Fibroblast of gingiva (primary cell): ENCODE data around the gene PDGFB.
A peak's percentile ranks its signal among the peaks of the same experiment; 100 is the strongest.

ENCODE experiments used
- DNase-seq: peaks from one replicate; pipeline ENCODE4 v3.0.0-alpha.2; 2011; ENCODE audit warnings: low read depth

The PDGFB gene

DNA sequence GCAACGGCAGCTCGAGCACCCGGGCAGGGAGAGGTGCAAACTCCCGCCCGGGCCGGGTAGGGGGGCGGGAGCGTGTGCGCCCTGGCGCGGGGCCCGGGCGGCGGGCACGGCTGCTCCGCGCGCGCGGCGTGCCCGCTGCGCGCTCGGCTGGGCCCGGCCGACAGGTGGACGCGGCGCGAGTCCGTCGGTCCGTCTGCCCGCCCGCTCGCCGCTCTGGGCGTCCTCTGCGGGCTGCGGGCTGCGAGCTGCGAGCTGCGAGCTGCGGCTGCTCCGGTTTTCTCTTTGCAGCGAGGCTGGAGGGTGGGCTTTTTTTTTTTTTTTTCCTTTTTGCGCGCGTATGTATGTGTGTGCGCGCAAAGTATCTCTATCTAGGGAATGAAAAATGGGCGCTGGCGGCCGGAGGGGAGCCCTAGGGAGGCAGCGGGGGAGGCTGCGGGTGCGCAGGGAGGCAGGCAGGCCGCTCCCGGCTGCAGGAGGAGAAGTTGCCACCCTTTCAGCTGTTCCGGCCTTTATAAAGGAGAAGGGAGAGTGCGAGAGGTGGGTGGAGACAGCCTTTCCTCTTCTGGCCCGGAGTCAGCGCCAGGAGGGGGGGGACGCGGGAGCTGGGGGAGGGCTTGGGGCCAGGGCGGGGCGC lies at the start of gene PDGFB:
PDGFB (minus strand) TSS at position 487 of the 634 bp plus-strand sequence. CDS start 1,019 bp downstream, outside the sequence.
- DNase-seq = no peak

GRCh38 chr22:39293766-39294368 lies 49.1 kb upstream of the PDGFB start:
- DNase-seq = no peak

DNA sequence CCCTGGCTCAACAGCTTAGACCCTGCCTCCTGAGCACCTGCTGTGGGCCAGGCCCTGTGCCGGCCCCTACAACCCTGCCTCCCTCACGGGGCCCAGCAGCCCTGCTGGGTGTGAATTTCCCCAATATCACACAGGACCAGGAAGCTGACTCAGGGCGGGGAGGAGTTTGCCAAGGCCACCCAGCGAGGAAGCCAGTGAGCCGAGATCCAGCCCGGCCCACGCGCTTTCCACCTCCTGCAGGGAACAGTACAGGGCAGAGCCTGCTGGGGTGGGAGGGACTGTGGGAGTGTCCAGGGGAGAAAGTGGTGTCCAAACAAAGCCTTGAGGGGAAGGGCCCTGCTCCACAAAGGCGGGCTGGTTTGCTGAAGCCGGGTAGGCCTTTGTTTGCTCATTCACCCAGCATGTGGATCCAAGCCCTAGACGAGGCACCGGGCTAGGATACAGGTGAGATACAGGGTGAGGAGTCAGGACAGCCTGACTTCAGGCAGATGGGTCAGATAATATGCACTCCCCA lies 47.8 kb upstream of the PDGFB start:
- peak; percentile 82 for DNase-seq

GRCh38 chr22:39292031-39292462 lies 47.3 kb upstream of the PDGFB start:
- DNase-seq = no peak

DNA sequence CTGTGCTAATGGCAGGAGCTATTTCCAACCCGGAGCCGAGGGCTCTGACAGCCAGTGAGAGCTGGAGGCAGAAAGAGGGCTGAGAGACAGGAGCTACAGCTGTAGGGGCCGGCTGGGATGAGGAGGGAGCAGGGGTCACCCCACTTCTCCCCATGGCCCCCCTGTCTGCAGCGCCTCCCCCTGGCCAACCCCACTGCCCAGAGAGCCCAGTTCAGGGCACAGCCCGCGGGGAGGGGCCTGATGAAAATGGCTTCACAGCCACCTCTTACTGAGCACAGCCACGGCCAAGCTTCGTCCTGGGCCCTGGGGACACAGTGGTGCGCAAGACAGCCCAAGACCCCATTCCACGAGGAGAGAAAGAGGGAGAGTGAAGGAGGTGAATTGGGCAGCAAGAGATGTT lies 46.7 kb upstream of the PDGFB start:
- no peak for DNase-seq

- DNase-seq = no peak
Measured at GRCh38 chr22:39290724-39291161, 46.0 kb upstream of the PDGFB start.

DNA sequence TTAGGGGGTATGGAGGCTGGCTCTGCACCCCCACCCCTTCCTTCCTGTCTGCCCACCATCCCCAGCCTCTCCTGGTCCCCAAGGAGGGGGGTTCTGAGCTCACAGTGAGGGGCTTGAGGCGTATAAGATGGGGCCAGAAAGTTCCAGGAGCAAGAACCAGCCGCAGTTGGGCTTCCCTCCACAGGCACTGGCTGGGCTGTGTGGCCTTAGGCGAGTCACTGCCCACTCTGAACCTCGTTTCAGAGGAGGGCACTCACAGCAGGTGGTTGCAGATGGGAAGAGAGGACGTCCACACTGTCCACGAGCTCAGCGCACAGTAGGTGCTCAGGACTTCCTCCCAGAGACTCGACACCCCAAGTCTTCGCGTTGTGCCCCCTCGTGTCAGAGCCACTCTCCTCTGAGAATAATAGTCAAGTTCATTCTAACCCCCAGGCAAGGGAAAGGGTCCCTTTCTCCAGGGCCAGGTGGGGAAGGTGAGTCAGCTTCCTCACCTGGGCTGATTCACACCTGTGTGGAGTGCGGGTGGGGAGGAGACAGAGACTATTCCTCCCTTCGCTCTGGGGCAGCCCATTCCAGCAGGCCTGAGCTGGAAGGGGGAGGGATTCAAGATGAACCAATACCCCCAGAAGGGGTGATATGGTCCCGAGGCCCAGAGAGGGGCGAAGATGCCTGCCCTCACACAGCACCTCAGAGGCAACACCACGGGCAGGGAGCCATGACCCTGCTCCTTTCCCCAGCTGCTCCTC lies 45.4 kb upstream of the PDGFB start:
- DNase-seq = no peak

DNA sequence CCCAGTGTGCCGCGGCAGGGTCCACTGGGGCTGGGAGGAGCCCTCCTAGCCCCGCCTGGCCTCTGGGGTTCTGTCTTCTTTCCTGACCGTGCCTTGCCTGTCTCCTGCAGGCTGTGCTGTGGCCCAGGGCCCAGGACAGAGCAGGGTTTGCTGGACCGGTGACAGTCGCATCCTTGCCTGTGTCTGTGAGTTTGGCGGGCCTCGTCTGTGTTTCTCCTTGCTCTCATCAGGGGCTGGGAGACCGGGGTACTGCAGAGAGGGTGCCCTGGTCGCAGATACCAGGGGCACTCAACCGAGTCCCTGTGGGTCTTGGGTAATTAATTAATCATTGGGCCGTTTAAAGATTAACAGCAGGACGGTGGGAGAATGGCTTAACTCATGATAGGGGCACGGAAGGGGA lies 44.8 kb upstream of the PDGFB start:
- no peak for DNase-seq

DNA sequence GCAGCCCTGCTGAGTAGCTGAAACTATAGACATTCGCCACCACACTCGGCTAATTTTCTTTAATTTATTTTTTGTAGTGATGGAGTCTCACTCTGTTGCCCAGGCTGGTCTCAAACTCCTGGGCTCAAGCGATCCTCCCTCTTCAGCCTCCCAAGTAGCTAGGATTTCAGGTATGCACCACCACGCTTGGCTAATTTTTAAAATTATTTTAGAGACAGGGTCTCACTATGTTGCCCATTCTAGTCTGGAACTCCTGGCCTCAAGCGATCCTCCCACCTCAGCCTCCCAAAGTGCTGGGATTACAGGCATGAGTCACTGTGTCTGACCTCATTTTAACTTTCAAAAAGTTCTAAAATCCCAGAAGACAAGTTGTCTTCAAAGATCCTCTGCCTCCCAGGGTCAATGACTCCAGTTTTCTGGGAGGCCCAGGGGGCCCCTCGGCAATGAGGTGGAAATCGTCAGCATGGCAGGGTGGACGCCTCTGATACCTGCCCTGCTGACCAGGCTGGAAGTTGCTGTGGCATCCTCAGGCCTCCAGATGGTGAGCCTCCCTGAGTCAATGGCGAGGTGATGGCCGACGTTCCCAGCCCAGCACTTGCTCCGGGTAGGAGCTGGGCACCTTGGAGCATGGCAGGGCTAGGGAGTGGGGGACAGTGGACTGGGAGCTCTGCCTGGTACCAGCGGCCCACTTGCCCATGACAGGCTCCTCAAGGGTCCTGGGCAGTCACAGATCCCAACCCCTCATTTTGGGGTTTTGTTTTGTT lies 43.5 kb upstream of the PDGFB start:
- no peak for DNase-seq

- DNase-seq = peak; percentile 23
Measured at GRCh38 chr22:39287076-39287725, 42.4 kb upstream of the PDGFB start.

DNA sequence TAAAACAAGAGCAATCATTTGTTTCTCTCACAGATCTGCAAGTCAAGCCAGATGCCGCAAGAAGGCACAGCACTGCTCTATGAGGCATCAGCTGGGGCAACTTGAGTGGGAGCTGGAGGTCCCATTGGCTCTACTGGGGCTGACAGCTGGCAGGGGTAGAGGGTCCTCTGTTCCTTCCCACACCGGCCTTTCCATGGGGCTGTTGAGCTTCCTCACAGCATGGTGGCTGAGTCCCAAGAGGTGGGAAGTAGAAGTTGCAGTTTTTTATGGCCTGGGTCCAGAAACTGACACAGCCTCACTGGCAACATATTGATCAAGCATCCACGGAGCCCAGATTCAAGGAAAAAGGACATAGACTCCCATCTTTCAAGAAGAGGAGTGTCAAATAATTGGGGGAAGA lies 40.2 kb upstream of the PDGFB start:
- no peak for DNase-seq

- DNase-seq = no peak
Measured at GRCh38 chr22:39284142-39284980, 39.6 kb upstream of the PDGFB start.

GRCh38 chr22:39283322-39284141 lies 38.8 kb upstream of the PDGFB start:
- peak; percentile 18 for DNase-seq

DNA sequence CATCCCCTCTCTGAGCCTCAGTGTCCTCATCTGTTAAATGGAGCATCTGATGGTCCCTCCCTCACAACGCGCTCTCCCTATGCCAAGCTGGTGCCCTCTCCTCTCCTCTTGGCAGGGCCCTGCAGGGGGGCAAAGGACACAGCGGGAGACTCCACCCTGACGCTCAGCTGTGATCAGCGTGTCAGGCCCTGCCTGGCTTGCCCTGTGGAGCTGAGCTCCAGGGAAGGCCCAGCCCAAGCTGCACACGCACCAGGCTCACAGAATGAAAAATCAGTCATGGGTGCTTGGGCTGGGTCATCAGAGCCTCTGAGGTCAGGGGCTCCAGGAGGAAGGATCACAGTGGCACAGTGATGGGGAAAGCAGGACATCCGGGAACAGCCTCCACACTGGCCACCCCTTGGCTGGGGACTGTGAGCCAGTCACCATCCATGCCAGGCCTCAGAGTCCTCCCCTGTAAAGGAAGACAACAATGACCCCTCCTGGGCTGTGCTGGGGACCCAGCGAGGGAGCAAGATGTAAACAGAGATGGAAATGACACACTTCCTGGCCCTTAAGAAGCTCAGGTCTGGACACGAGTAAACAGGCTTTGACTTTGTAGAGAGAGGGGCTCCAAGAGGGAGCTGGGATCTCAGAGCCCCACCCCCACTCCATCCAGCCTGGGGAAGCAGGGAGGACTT lies 38.0 kb upstream of the PDGFB start:
- no peak for DNase-seq

- DNase-seq = no peak
Measured at GRCh38 chr22:39281126-39281525, 36.3 kb upstream of the PDGFB start.

DNA sequence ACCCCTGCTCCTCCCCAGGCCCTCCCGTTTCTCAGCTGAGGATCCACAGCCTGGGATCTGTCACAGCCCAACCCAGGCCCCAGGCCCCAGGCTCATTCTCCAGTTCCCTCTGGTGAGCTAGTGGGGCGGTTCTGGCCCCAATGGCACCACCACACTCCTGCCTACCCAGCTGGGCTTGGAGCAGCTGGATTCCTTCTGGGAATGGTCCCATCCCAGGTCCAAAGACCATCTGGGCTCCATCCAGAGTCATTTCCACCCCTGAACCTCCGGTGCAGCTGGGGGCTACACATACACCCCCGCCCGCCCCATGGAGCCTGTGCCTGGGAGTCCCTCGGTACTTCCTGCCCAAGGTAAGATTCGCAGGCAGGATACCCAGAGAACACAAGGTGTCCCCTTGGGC lies 35.5 kb upstream of the PDGFB start:
- no peak for DNase-seq

- DNase-seq = no peak
Measured at GRCh38 chr22:39279170-39279850, 34.5 kb upstream of the PDGFB start.

- peak; percentile 44 for DNase-seq
Measured at GRCh38 chr22:39278040-39278439, 33.3 kb upstream of the PDGFB start.

GRCh38 chr22:39277142-39277607 lies 32.4 kb upstream of the PDGFB start:
- DNase-seq = peak; percentile 85
